Activated CD4-positive, alpha-beta T cell treated with anti-CD3 and anti-CD28 coated beads, Interleukin-2, amount 50 U/mL, for 16 hours (primary cell): ENCODE data around the gene SPAG8.

Experiments used
- DNase-seq: peaks from one replicate; pipeline ENCODE4 v3.0.0-alpha.2; 2020

The SPAG8 gene

DNA sequence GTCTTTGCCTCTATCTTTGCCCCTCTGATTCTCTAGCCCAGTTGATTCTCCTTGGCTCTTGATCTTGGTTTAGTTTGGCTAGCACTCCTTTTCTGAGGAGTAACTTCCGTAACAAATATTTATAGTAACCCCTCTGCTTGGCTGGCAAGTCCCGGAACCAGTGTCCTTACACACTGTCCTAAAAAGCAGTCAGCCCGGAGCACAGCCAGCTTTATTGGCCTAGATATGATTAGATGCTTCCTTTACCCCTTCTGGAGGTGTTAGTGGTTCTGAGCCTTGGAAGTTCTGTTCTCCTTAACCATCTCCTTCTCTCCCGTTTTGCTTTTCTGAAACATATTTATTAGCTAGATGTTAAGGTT is 41.0 kb downstream of the SPAG8 start:
- no peak for DNase-seq

DNA sequence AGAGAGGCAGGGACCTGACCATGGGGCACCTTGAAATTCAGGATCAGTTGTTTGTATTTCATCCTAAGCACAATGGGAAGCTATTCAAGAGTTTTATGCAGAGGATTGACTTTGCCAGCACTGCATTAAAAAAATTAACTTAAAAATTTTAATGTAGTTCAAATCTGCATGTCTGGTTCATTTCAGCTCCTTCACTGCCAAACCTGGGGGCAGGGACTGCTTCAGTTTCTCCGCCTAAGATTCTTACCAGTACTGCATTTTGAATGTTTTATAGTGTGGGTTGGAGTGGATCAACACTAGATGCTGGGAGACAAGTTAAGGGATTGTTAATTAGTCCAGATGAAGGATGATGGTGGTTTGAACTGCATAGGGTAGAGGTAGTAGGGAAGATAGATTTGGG is 42.3 kb downstream of the SPAG8 start:
- DNase-seq, result no peak

DNA sequence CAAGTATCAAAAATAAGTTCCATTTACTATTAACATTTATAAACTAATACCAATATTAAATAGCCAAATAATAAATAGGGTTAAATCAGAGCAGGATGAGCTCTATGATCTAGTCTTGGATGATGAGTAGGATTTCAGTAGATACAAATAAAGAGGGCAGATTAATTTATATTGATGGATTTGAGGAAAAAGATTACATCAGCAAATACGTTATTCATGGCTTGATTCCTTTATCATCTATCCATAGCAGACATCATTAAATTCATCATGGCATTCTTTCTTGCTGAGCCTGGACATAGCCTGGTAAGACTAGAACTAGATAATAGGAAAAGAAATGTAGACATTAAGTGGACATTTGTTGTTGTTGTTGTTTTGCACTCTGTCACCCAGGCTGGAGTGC is 44.6 kb downstream of the SPAG8 start:
- DNase-seq, result no peak

DNA sequence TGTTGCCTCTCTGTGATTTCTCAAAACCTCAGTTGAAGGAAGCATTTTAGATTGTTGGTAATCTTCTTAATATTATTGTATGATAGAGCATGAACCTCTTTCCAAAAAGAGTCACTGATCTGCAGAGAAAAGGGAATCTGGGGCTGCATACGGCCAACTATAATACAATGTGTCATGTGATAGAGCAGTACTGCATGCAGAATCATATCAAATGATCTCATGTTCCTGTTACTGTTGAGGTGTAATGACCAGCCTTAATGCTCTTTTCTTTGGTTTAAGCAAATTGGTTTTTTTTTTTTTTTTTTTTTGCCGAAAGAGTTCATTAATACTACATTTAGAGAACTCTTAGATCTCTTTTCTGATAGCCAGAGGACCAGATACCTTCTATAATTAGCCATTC is 45.1 kb downstream of the SPAG8 start:
- no peak for DNase-seq

DNA sequence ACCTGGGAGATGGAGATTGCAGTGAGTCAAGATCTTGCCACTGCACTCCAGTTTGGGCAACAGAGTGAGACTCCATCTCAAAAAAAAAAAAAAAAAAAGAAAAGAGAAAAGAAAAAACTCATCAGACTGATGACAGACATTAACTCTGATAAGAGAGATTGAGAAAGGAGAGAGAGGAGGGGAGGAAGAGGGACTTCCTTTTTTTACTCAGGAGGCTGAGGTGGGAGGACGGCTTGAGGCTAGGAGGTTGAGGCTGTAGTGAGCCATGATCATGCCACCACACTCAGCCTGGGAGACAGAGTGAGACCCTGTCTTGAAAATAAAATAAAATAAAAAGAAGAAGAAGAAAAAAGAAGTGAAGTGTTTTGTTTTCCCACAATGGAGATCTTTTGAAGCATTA is 48.3 kb downstream of the SPAG8 start:
- no peak for DNase-seq

DNA sequence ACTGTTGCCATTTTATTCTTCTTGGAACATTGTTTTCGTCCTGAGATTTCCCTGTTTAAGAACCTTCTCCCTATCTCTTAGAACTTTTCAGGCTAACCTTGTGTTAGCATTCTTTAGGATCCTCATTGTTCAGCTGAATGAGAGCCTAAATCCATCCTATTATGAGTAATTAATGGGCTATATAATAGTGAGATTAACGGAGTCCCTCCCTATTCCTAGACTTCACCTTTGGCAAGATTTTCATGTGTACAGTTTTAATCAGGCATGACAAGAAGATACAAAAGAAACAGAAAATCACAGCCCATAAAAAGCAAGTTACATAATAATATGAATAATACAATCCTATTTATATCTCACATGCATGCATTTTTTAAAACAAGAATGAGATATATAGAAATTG is 48.9 kb downstream of the SPAG8 start:
- DNase-seq, result no peak

DNA sequence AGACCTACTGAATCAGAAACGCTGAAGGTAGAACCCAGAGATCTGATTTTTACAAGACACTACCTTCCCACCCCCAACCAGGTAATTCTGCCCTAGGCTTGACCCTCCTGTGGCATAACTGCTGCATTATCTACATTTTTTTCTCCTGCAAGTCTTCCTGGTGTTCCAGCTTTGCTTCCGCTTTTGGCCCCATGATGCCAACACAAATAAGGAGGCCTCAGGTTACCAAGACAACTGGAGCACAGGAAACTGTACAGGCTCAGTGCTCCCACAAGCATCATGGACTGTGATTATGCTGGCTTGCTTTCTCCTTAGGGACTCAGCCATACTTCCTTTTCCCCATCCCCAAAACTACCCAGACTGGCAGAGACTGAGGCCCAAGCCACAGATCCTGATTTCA is 51.4 kb downstream of the SPAG8 start:
- no peak for DNase-seq

DNA sequence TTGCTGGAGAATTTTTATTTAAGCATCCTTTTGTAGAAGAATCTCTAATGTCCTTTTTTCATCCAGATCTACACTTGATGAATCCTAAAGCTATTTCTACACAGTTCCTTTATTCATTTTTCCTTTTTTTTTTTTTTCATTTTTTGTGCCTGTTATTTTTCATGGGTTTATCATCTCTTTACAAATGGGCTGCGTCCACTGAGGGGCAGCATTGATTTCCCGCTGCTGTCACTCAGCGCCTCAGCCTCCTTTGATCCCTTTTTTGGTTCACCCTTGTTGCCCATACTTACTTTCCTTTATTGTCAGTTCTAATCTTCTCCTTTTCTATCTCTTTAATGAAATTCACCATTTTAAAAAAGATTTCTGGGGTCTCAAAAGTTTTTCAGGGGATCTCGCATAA is 52.3 kb downstream of the SPAG8 start:
- no peak for DNase-seq
